Neural cell (in vitro differentiated cells): ENCODE results near the gene PPFIBP2. TPM values are rescaled to one million over a fixed set of nuclear protein-coding genes. Genes with fewer than 3 reads are reported as not detected.

Experiments used
- H2AFZ ChIP-seq: fragments of 200-600, 300-800 bp; sonication (generic), shearing (Covaris generic); 2 replicates; pipeline ENCODE4 v1.6.0; 2014; ENCODE audit warnings: low read depth, mild to moderate bottlenecking, antibody characterized with exemption, low read length, moderate library complexity
- H3F3A ChIP-seq: fragments of 200-600 bp; shearing (Covaris generic); 2 replicates; pipeline ENCODE4 v1.6.1; 2016; ENCODE audit warnings: mild to moderate bottlenecking, moderate library complexity, mixed read lengths, antibody characterized with exemption, low read length; ENCODE audit not compliant: insufficient read depth, poor library complexity, severe bottlenecking
- H3K27ac ChIP-seq: fragments of 200-600, 300-800 bp; sonication (generic), shearing (Covaris generic); 2 replicates; pipeline ENCODE4 v1.5.1; 2014; ENCODE audit warnings: mild to moderate bottlenecking, low read length, moderate library complexity
- H3K27me3 ChIP-seq: fragments of 300-800, 200-600 bp; sonication (generic), shearing (Covaris generic); 2 replicates; pipeline ENCODE4 v1.6.0; 2014; ENCODE audit warnings: mild to moderate bottlenecking, low read depth, low read length, moderate library complexity; ENCODE audit not compliant: insufficient read depth
- H3K36me3 ChIP-seq: fragments of 300-800, 200-600 bp; sonication (generic), shearing (Covaris generic); 2 replicates; pipeline ENCODE4 v1.5.1; 2014; ENCODE audit warnings: mild to moderate bottlenecking, antibody characterized with exemption, low read length, moderate library complexity; ENCODE audit not compliant: insufficient read depth
- H3K4me2 ChIP-seq: fragments of 300-800, 200-600 bp; sonication (generic), shearing (Covaris generic); 2 replicates; pipeline ENCODE4 v1.6.0; 2014; ENCODE audit warnings: mild to moderate bottlenecking, low read length
- H3K4me3 ChIP-seq: fragments of 300-800, 200-600 bp; sonication (generic), shearing (Covaris generic); 2 replicates; pipeline ENCODE4 v1.5.1; 2014; ENCODE audit warnings: mild to moderate bottlenecking, low read length, moderate library complexity
- H3K79me2 ChIP-seq: fragments of 200-600 bp; shearing (Covaris generic); replicated peaks from 2 replicates; pipeline ENCODE4 v1.6.0; 2014; ENCODE audit warnings: mild to moderate bottlenecking, low read length, moderate library complexity; ENCODE audit not compliant: insufficient read depth
- H3K9ac ChIP-seq: fragments of 300-800, 200-600 bp; sonication (generic), shearing (Covaris generic); 2 replicates; pipeline ENCODE4 v1.6.1; 2016; ENCODE audit warnings: mild to moderate bottlenecking, low read length, mixed read lengths
- H3K9me2 ChIP-seq: fragments of 200-600 bp; shearing (Covaris generic); 2 replicates; pipeline ENCODE4 v1.6.1; 2016; ENCODE audit warnings: mild to moderate bottlenecking, low read length, mixed read lengths; ENCODE audit not compliant: insufficient read depth
- H3K9me3 ChIP-seq: fragments of 200-600, 300-800 bp; sonication (generic), shearing (Covaris generic); 2 replicates; pipeline ENCODE4 v1.6.1; 2016; ENCODE audit warnings: mild to moderate bottlenecking, mixed run types, low read length, moderate library complexity, mixed read lengths
- H4K20me1 ChIP-seq: fragments of 200-600 bp; shearing (Covaris generic); 2 replicates; pipeline ENCODE4 v1.6.1; 2016; ENCODE audit warnings: mild to moderate bottlenecking, mixed run types; ENCODE audit not compliant: insufficient read depth
- CTCF ChIP-seq: fragments of 450-650 bp; IDR thresholded peaks from 2 replicates; pipeline ENCODE4 v1.5.1; 2014; ENCODE audit warnings: antibody characterized with exemption, mild to moderate bottlenecking, moderate library complexity; ENCODE audit not compliant: poor library complexity, severe bottlenecking
- EP300 ChIP-seq: fragments of 450-650 bp; conservative IDR thresholded peaks from 2 replicates; pipeline ENCODE4 v1.6.1; 2014; ENCODE audit warnings: antibody characterized with exemption, mild to moderate bottlenecking, moderate library complexity; ENCODE audit not compliant: poor library complexity, severe bottlenecking
- EZH2 ChIP-seq: fragments of 200-600, 300-800 bp; shearing (Covaris generic), sonication (generic); IDR thresholded peaks from 2 replicates; pipeline ENCODE4 v1.6.1; 2014; ENCODE audit warnings: antibody characterized with exemption, low read length, borderline replicate concordance, mild to moderate bottlenecking; ENCODE audit not compliant: insufficient read depth, poor library complexity, severe bottlenecking
- MXI1 ChIP-seq: fragments of 450-650 bp; conservative IDR thresholded peaks from 2 replicates; pipeline ENCODE4 v1.6.1; 2014; ENCODE audit warnings: antibody characterized with exemption, mild to moderate bottlenecking; ENCODE audit not compliant: poor library complexity, severe bottlenecking
- POLR2AphosphoS5 ChIP-seq: IDR thresholded peaks from 2 replicates; pipeline ENCODE4 v1.6.1; 2012
- RAD21 ChIP-seq: fragments of 450-650 bp; conservative IDR thresholded peaks from 2 replicates; pipeline ENCODE4 v1.6.1; 2014; ENCODE audit warnings: antibody characterized with exemption, mild to moderate bottlenecking, moderate library complexity
- REST ChIP-seq: IDR thresholded peaks from 2 replicates; pipeline ENCODE4 v1.6.1; 2012; ENCODE audit warnings: borderline replicate concordance
- SMC3 ChIP-seq: fragments of 450-650 bp; conservative IDR thresholded peaks from 2 replicates; pipeline ENCODE4 v1.6.1; 2014; ENCODE audit warnings: antibody characterized with exemption, mild to moderate bottlenecking, moderate library complexity; ENCODE audit not compliant: poor library complexity
- TAF1 ChIP-seq: IDR thresholded peaks from 2 replicates; pipeline ENCODE4 v1.6.1; 2012; ENCODE audit warnings: low read depth
- polyA plus RNA-seq: library from polyadenylated mRNA; depleted of rRNA; stranded (reverse); fragments of >200 nt; gene quantifications from 2 replicates; pipeline ENCODE4 v1.2.3, GENCODE V29; 2014

PPFIBP2 gene
- polyA plus RNA-seq, 1 donor from 2014 or later = not detected

GRCh38 chr11:7573193-7573557 lies 59.4 kb downstream of the PPFIBP2 start:
- no peaks in the 10 kb centered on the region for H3F3A ChIP-seq
- no peak overlapping the region for H3K9ac ChIP-seq
- no peak overlapping the region for H3K4me3 ChIP-seq
- H3K79me2 ChIP-seq = no peaks in the 10 kb centered on the region
- no peak overlapping the region for H3K4me2 ChIP-seq
- H3K9me2 ChIP-seq = no peaks in the 10 kb centered on the region
- H4K20me1 ChIP-seq = no peaks in the 10 kb centered on the region
- peaks cover 3% of the 10 kb centered on the region for H3K27me3 ChIP-seq
- H3K9me3 ChIP-seq = no peaks in the 10 kb centered on the region
- no peaks in the 10 kb centered on the region for H3K36me3 ChIP-seq
- H2AFZ ChIP-seq = no peak overlapping the region
- H3K27ac ChIP-seq = no peak overlapping the region
- TF ChIP-seq MXI1 = no peak
- TF ChIP-seq CTCF = no peak
- TF ChIP-seq SMC3 = no peak
- no peak for TF ChIP-seq EP300
- no peak for TF ChIP-seq REST
- no peak for TF ChIP-seq POLR2AphosphoS5

GRCh38 chr11:7573558-7574296 lies 59.9 kb downstream of the PPFIBP2 start:
- no peak overlapping the region for H3K27ac ChIP-seq
- no peaks in the 10 kb centered on the region for H3K9me3 ChIP-seq
- H3K79me2 ChIP-seq = no peaks in the 10 kb centered on the region
- no peak overlapping the region for H3K9ac ChIP-seq
- H3F3A ChIP-seq = no peaks in the 10 kb centered on the region
- no peak overlapping the region for H3K4me2 ChIP-seq
- H3K4me3 ChIP-seq = no peak overlapping the region
- TF ChIP-seq EZH2 (no peak), CTCF (no peak), MXI1 (no peak), SMC3 (no peak), TAF1 (no peak), POLR2AphosphoS5 (no peak), RAD21 (no peak), EP300 (no peak), REST (no peak)
- no peaks in the 10 kb centered on the region for H4K20me1 ChIP-seq
- H3K36me3 ChIP-seq = no peaks in the 10 kb centered on the region
- peaks cover 5% of the 10 kb centered on the region for H3K27me3 ChIP-seq
- no peaks in the 10 kb centered on the region for H3K9me2 ChIP-seq
- H2AFZ ChIP-seq = no peak overlapping the region
